BLaER1 (cell line): ENCODE results near the gene ANO9.

Experiments
- H3K27ac ChIP-seq: shearing (Covaris generic); formaldehyde crosslinking; 2 replicates; pipeline ENCODE4 v1.8.1; 2022
- H3K27me3 ChIP-seq: shearing (Covaris generic); formaldehyde crosslinking; 2 replicates; pipeline ENCODE4 v1.8.1; 2022
- H3K36me3 ChIP-seq: shearing (Covaris generic); formaldehyde crosslinking; 2 replicates; pipeline ENCODE4 v1.8.1; 2022
- H3K4me1 ChIP-seq: shearing (Covaris generic); formaldehyde crosslinking; 2 replicates; pipeline ENCODE4 v1.8.1; 2022
- H3K4me2 ChIP-seq: shearing (Covaris generic); formaldehyde crosslinking; 2 replicates; pipeline ENCODE4 v1.8.1; 2022
- H3K4me3 ChIP-seq: shearing (Covaris generic); formaldehyde crosslinking; 2 replicates; pipeline ENCODE4 v1.8.1; 2022
- H3K9ac ChIP-seq: shearing (Covaris generic); formaldehyde crosslinking; 2 replicates; pipeline ENCODE4 v1.8.1; 2022
- H3K9me3 ChIP-seq: shearing (Covaris generic); formaldehyde crosslinking; 2 replicates; pipeline ENCODE4 v1.8.1; 2022
- H4K20me1 ChIP-seq: shearing (Covaris generic); formaldehyde crosslinking; 2 replicates; pipeline ENCODE4 v1.8.1; 2022
- Cebpa-rat ChIP-seq: shearing (Covaris generic); IDR thresholded peaks from 2 replicates; pipeline ENCODE4 v1.8.1; 2022

ANO9 gene

DNA sequence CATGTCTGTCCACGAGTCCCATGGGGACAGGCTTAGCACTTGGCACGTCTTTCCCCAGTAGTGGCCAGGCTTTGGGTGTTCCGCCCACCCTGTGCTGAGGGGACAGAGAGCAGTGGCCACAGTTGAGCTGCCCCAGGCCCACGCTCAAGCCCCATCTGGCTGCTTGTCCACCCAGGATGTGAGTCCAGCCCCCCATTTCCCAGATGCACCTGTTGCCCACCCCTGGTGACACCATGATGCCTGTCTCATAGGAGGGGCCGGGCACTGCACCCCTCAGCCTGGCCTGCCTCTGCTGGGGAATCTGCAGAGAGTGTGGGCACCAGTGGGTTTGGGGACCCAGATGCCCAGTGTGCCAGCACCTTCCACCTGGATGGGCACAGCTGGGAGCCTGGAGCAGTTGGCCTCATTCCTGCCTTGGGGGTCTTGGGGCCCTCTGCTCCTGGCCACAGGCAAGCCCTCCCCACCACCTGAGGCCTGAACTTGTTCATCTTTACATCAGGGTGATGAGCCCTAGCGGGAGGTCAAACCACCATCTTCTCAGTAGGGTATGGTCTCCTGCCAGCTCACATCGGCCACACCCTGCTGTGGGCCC, 32.7 kb downstream of the ANO9 start:
- Histone ChIP-seq H3K4me3 (no peak overlapping the region), H3K9ac (no peak overlapping the region), H3K9me3 (no peaks in the 10 kb centered on the region), H3K27ac (no peak overlapping the region), H3K36me3 (peaks cover 3% of the 10 kb centered on the region; the same call in 1 of the 2 replicates), H3K27me3 (no peaks in the 10 kb centered on the region), H3K4me1 (peaks cover 66% of the 10 kb centered on the region), H3K4me2 (no peak overlapping the region), H4K20me1 (peaks cover 17% of the 10 kb centered on the region)
- TF ChIP-seq Cebpa-rat = no peak

DNA sequence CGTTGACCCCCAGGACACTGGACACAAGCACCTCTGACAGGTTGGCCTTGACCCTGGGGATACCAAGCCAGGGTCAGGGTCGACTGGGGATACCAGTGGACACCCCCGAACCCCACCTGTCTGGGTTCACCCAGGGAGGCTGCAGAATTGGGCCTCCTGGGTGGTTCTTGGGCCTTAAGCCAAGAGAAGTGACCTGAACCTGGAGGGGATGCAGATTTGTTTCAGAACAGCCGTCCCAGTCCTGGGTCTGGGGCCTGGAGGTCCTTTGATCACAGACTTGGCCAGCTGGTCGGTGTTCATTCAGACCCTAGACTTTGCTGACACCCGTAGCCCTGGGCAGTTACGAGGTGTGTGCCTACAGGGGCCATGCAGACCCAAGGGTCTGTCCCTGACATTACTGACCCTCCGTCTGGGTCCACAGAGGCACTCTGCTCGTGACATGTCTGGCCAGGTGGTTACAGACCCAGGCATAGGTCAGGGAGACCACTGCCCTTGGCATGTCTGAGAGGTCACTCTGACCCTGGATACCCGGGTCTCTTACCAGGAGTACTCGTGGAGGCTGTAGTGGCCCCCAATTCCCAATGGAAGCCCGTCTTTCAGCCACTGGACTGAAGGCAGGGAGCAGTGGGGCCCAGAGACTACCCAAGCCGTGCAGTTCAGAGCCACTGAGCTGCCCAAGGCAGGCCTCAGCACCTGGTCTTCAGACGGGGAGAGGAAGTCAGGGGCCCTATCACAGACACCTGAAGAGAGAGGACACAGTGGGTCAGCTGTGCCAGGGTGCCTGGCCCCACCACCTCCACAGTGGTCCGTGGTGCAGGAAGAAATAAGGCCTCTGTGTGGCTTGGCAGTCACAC, 33.4 kb downstream of the ANO9 start:
- Histone ChIP-seq H3K4me3 (no peak overlapping the region), H4K20me1 (peaks cover 17% of the 10 kb centered on the region), H3K27me3 (no peaks in the 10 kb centered on the region), H3K9ac (no peak overlapping the region), H3K27ac (no peak overlapping the region), H3K4me1 (peaks cover 59% of the 10 kb centered on the region), H3K36me3 (peaks cover 3% of the 10 kb centered on the region; the same call in 1 of the 2 replicates), H3K9me3 (no peaks in the 10 kb centered on the region), H3K4me2 (peak overlapping the region; percentile 83; the same call in 1 of the 2 replicates)
- no peak for TF ChIP-seq Cebpa-rat

DNA sequence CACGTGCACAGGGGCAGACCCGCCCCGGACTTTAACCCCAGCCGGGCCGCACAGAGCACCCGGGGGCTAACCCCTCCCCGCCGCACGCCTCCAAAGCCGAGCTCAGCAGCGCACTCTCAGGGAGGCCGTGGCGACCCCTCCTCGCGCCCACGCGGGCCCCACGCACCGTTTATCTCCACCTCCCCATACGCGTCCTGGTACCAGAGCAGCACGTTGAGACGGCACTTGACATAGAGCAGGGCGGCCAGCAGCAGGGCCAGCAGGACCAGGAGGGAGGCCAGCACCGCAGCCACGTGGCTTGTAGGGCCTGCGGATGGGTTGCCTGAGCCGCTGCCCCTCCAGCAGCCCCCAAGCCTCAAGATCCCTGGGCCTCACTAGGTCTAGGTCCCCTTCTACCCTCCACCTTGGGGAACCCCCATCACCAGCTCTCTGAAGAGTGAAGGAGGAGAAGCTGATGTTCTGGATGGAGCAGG, 34.1 kb downstream of the ANO9 start:
- no peak overlapping the region for H3K9ac ChIP-seq
- H3K4me2 ChIP-seq = peak overlapping the region; percentile 83
- peaks cover 10% of the 10 kb centered on the region for H4K20me1 ChIP-seq
- H3K27me3 ChIP-seq = no peaks in the 10 kb centered on the region
- H3K9me3 ChIP-seq = no peaks in the 10 kb centered on the region
- H3K4me1 ChIP-seq = peaks cover 52% of the 10 kb centered on the region
- TF ChIP-seq Cebpa-rat = no peak
- H3K27ac ChIP-seq = peak overlapping the region; percentile 63; the same call in 1 of the 2 replicates
- peaks cover 3% of the 10 kb centered on the region; the same call in 1 of the 2 replicates for H3K36me3 ChIP-seq
- H3K4me3 ChIP-seq = 0 out of 2 replicates have a peak overlapping the region, but pooled peaks have one; percentile 28

DNA sequence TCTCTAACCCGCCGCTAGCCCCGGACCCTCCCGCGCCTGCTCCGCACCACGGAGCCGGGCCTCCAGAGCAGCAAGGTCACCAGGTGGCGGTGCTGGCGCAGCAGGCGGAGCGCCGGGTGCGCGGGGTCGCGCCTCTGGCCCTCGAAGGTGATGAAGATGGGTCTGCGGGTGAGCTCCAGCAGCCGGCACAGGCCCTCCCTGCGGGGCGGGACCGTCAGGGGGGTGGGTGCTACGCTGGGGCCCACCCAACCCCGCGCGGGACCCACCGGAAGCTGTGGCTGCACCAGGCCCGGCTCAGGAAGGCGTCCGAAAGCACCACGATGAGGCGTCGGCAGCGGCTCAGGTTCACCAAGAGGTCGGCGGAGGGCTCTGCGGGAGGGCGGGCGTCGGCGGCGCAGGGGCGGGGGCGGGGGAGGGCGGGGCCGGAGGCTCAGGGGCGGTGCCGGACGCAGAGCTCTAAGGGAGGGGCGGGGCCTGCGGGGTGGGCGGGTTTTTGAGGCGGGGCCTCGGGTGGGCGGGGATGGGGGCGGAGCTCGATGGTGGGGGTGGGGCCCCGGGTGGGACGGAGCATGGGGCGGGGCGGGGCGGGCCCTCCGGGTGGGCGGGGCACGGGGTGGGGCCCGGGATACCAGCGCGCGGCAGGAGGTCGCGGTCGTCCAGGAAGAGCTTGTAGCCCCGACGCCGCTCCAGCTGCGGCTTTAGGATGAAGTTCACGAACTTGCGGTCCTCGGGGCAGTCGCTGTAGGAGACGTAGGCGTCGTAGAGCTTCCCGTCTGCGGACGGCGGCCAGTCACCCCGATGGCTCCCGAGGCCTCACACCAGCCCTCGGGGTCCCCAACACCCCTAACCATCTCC, 34.8 kb downstream of the ANO9 start:
- no peaks in the 10 kb centered on the region for H3K27me3 ChIP-seq
- peaks cover 3% of the 10 kb centered on the region; the same call in 1 of the 2 replicates for H3K36me3 ChIP-seq
- peaks cover 10% of the 10 kb centered on the region for H4K20me1 ChIP-seq
- TF ChIP-seq Cebpa-rat = no peak
- H3K9ac ChIP-seq = peak overlapping the region; percentile 61
- H3K4me1 ChIP-seq = peaks cover 51% of the 10 kb centered on the region
- no peaks in the 10 kb centered on the region for H3K9me3 ChIP-seq
- H3K27ac ChIP-seq = peak overlapping the region; percentile 80
- peak overlapping the region; percentile 65 for H3K4me3 ChIP-seq
- H3K4me2 ChIP-seq = peak overlapping the region; percentile 84

DNA sequence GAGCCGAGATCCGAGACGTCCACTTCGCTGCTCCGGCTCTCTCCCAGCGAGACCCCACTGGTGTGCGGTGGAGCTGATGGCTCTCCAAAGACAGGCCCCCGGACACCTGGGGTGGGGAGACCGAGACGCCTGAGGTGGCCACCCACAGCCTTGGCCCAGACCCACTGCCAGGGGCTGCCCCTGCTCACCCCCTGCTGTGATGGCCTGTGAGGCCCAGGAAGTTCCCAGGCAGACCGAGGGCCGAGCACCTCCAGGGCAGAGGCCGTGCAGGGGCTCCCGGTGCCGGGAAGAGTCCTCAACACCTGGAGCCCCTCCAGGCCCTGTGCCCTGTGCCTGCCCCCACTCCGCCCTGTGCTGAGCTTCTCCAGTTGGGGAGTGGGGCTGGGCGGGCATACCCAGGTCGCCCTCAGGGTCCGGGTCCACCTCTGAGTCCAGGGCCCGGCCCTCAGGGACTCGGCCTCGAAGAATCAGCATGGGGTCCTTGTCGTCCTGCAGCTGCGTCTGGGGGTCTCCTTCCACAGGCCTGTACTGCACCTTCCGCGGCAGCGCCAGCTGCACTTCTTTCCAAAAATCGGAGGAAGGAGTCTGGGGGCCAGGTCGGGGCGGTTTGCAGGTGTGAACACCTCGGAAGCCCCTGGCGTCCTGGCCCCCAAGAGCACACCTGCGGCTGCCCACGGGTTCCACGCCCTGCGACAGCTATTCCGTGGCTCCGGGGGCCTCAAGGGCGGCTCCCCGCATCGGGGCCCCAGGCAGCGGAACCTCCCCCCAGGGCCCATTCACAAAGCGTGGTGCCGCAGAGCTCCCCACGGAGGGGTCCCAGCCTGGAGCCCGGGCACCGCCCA, 35.6 kb downstream of the ANO9 start:
- TF ChIP-seq Cebpa-rat = no peak
- Histone ChIP-seq H3K4me1 (peaks cover 51% of the 10 kb centered on the region), H3K4me3 (peak overlapping the region; percentile 65), H3K9ac (peak overlapping the region; percentile 61), H3K27me3 (no peaks in the 10 kb centered on the region), H3K4me2 (peak overlapping the region; percentile 84), H3K27ac (peak overlapping the region; percentile 80), H3K36me3 (peaks cover 3% of the 10 kb centered on the region; the same call in 1 of the 2 replicates), H3K9me3 (no peaks in the 10 kb centered on the region), H4K20me1 (peaks cover 10% of the 10 kb centered on the region)

DNA sequence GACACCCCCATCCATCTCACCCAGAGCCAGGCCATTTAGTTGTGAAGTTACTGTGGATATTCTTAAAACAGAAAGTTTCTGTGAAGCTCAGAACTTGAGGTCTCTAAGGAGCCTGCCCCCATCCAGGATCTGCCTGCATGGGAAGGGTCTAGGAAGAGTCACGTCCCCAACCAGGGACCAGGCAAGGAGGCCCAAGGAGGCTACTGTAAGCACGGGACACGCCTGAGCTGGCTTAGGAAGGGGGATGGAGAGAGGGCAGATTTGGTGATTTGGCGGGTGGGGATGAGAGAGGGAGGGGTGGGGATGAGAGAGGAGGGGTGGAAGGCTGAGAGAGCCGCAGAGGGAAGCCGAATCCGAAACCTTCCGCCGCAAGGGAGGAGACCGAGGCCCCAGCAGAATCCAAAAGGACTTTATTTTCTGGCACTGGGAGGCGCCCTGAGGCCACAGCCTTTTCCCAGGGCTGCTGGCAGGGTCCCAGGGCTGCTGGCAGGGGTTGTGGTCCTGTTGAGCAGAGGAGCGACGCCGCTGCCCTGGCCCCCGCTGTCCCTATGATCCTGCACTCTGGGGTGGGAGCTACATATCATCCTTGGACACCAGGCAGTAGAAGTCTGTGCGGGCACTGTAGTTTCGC, 36.4 kb downstream of the ANO9 start:
- H4K20me1 ChIP-seq = peaks cover 10% of the 10 kb centered on the region
- H3K4me2 ChIP-seq = peak overlapping the region; percentile 84
- H3K36me3 ChIP-seq = peaks cover 3% of the 10 kb centered on the region; the same call in 1 of the 2 replicates
- peaks cover 51% of the 10 kb centered on the region for H3K4me1 ChIP-seq
- H3K27me3 ChIP-seq = peaks cover 1% of the 10 kb centered on the region
- no peak overlapping the region for H3K4me3 ChIP-seq
- peaks cover under 1% of the 10 kb centered on the region; the same call in 1 of the 2 replicates for H3K9me3 ChIP-seq
- no peak for TF ChIP-seq Cebpa-rat
- peak overlapping the region; percentile 61; the same call in 1 of the 2 replicates for H3K9ac ChIP-seq
- H3K27ac ChIP-seq = peak overlapping the region; percentile 80; the same call in 1 of the 2 replicates

DNA sequence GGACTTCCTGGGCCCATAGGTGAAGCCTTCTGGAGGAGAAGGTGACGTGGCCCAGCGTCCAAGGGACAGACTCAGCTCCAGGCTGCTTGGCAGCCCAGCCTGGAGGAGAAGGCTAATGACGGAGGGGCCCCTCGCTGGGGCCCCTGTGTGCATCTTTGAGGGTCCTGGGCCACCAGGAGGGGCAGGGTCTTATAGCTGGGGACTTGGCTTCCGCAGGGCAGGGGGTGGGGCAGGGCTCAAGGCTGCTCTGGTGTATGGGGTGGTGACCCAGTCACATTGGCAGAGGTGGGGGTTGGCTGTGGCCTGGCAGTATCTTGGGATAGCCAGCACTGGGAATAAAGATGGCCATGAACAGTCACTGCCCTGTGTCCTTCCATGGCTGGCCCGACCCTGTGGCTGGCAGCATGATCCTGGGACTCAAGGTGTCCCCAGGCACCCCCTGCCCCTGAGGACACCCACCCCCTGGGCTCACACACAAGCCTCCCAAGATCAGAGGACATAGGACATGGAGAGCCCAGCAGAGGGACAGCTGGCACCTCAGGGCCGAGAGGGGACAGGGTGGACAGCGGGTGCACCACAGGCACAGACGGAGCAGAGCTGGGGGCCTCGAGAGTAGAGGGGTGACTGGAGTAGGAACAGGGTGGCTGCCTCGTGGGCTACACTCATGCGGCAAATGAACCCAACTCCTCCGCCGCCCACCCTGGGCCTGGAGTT, 37.1 kb downstream of the ANO9 start:
- Histone ChIP-seq H3K27ac (no peak overlapping the region), H3K4me3 (no peak overlapping the region), H3K9ac (0 out of 2 replicates have a peak overlapping the region, but pooled peaks have one; percentile 6), H3K9me3 (peaks cover 7% of the 10 kb centered on the region), H3K36me3 (peaks cover 3% of the 10 kb centered on the region; the same call in 1 of the 2 replicates), H4K20me1 (peaks cover 10% of the 10 kb centered on the region), H3K27me3 (peaks cover 9% of the 10 kb centered on the region), H3K4me1 (peaks cover 45% of the 10 kb centered on the region), H3K4me2 (no peak overlapping the region)
- TF ChIP-seq Cebpa-rat = no peak
